Suprapubic skin (tissue), 4 donors: Measurements from ENCODE around the gene AP2S1. TPM values are rescaled to one million over a fixed set of nuclear protein-coding genes. Genes with fewer than 3 reads are reported as not detected.

Experiments
- DNase-seq, 2 donors: peaks; one replicate each; pipeline ENCODE4 v3.0.0-alpha.2; 2019; ENCODE audit warnings: low spot score in 2 of 2
- H3K27ac ChIP-seq: fragments of 200-600 bp; sonication (generic); one replicate; pipeline ENCODE4 v1.5.1; 2019
- H3K27me3 ChIP-seq: fragments of 200-600 bp; sonication (generic); one replicate; pipeline ENCODE4 v1.5.1; 2019
- H3K36me3 ChIP-seq: fragments of 200-600 bp; sonication (generic); one replicate; pipeline ENCODE4 v1.5.1; 2019
- H3K4me1 ChIP-seq: fragments of 200-600 bp; sonication (generic); one replicate; pipeline ENCODE4 v1.5.1; 2019
- H3K4me3 ChIP-seq: fragments of 200-600 bp; sonication (generic); one replicate; pipeline ENCODE4 v1.5.1; 2019; ENCODE audit warnings: mild to moderate bottlenecking
- H3K9me3 ChIP-seq: fragments of 200-600 bp; sonication (generic); one replicate; pipeline ENCODE4 v1.5.1; 2019
- EP300 ChIP-seq: sonication (generic); formaldehyde crosslinking; IDR thresholded peaks from one replicate; pipeline ENCODE4 v1.6.1; 2017; ENCODE audit warnings: antibody characterized with exemption
- POLR2A ChIP-seq, 2 donors: fragments of 450-650 bp; IDR thresholded peaks; one replicate each; pipeline ENCODE4 v1.6.1; 2017; ENCODE audit warnings: antibody characterized with exemption in 2 of 2, mild to moderate bottlenecking in 2 of 2, moderate library complexity in 2 of 2
- POLR2AphosphoS5 ChIP-seq, 3 donors: sonication (generic); formaldehyde crosslinking; IDR thresholded peaks; one replicate each; pipeline ENCODE4 v1.6.1; 2017; ENCODE audit warnings: antibody characterized with exemption in 3 of 3
- WGBS: methylation state at CpG from one replicate; pipeline ENCODE4 v1.1.5; 2018; 5-methylcytosine and 5-hydroxymethylcytosine counted together
- total RNA-seq, 4 donors: library from RNA; depleted of rRNA; stranded (reverse); fragments of >200 nt; gene quantifications; one replicate each; pipeline ENCODE4 v1.1.0, GENCODE V29; 2016
- TF ChIP-seq, protein P1 (sequence below), 2 donors: fragments of 200-600 bp in 1 of 2; fragments of 450-650 bp in 1 of 2; sonication (generic) in 1 of 2; IDR thresholded peaks; one replicate each; pipeline ENCODE4 v1.5.1; 2016 to 2019; ENCODE audit warnings: antibody characterized with exemption in 2 of 2, mild to moderate bottlenecking in 1 of 2, moderate library complexity in 1 of 2

AP2S1 gene
- total RNA-seq = 10 to 100 TPM; 50.6 to 93.3 (median 75.0) TPM

DNA sequence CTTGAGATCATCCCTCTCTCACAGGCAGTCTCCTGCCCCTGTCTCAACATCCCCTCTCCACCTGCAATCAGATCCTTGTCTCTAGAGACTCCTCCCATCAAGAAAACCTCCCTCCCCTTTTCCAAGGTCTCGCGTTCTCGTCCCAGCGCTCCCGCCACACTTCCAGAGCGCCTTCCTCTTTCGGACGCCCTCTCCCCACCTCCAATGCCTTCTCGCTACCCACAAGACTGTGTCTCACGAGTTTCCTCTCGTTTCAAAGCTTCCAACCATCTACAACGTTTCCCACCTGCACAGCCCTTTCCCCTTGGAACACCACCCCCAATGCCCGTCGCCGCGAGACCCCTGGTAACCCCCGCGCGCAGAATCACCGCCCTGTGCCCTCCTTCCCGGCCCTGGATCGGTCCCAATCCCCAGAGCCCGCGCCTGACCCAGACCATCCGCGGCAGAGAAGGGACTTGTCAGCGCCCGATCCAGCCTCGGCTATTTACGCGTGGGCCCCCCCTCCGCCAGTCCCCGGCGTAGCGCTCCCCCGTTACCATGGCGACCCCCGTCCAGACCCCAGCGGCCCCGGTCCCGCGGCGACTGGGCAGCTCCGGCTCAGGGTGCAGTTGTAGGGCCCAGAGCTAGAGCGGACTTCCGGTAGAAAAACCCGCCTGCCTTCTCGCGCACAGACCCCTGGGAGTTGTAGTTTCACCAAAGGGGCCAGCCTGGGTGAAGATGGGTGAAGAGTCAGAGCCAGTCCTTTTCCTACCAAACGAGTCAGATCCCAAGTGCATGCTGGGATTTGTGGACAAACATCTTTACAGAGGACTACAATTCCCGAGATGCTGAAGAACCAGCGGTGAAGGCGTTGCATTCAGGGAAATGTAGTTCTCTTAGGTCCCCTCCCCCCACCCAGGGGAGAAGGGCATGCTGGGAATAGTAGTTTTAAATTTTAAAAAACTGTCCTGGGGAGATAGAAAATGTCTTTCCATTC is at the start of gene AP2S1:
Gene AP2S1 (minus strand): TSS at position 619 of the 976 bp plus-strand sequence. CDS start 80 bp downstream, at position 539.
- under 1% methylated on average over 53 of the region's 53 CpGs for WGBS
- peak; percentile 97 to 98 for DNase-seq
- peak within 1 kb of the TSS; percentile 92 for H3K27ac ChIP-seq
- peaks cover 10% of the 10 kb centered on the region for H3K36me3 ChIP-seq
- peak within 1 kb of the TSS; percentile 88 for H3K4me3 ChIP-seq
- H3K4me1 ChIP-seq = peaks cover 19% of the 10 kb centered on the region
- H3K27me3 ChIP-seq = no peaks in the 10 kb centered on the region
- H3K9me3 ChIP-seq = no peaks in the 10 kb centered on the region
- TF ChIP-seq POLR2A (IDR thresholded peaks at IDR 0.05) = peak; percentile 20 to 57
- no peak for TF ChIP-seq EP300
- TF ChIP-seq, protein P1, sequence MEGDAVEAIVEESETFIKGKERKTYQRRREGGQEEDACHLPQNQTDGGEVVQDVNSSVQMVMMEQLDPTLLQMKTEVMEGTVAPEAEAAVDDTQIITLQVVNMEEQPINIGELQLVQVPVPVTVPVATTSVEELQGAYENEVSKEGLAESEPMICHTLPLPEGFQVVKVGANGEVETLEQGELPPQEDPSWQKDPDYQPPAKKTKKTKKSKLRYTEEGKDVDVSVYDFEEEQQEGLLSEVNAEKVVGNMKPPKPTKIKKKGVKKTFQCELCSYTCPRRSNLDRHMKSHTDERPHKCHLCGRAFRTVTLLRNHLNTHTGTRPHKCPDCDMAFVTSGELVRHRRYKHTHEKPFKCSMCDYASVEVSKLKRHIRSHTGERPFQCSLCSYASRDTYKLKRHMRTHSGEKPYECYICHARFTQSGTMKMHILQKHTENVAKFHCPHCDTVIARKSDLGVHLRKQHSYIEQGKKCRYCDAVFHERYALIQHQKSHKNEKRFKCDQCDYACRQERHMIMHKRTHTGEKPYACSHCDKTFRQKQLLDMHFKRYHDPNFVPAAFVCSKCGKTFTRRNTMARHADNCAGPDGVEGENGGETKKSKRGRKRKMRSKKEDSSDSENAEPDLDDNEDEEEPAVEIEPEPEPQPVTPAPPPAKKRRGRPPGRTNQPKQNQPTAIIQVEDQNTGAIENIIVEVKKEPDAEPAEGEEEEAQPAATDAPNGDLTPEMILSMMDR (IDR thresholded peaks at IDR 0.05) = no peak
- TF ChIP-seq POLR2AphosphoS5 (IDR thresholded peaks at IDR 0.05) = peak in 2 of 3 donors; percentile 56 to 84

DNA sequence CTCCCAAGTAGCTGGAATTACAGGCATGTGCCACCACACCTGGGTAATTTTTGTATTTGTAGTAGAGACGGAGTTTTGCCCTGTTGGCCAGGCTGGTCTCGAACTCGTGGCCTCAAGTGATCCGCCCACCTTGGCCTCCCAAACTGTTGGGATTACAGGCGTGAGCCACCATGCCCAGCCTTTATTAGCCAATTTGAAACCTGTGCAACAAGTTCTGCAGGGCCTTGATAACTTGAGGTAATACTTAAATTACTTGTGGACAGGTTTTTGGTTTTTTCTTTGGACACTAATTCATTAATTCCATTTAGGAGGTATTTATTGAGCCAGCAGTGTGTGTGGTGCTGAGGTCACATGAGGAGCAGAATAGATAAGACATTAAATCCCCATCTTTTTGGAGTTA is 49.7 kb upstream of the AP2S1 start:
- Histone ChIP-seq H3K27ac (no peak overlapping the region), H3K36me3 (no peaks in the 10 kb centered on the region), H3K9me3 (no peaks in the 10 kb centered on the region), H3K4me3 (no peak overlapping the region), H3K4me1 (peaks cover 58% of the 10 kb centered on the region), H3K27me3 (no peaks in the 10 kb centered on the region)
- DNase-seq = peak in 1 of 2 donors; percentile 24
- 74% methylated on average over 5 of the region's 5 CpGs for WGBS
- TF ChIP-seq POLR2A (IDR thresholded peaks at IDR 0.05) (no peak), POLR2AphosphoS5 (IDR thresholded peaks at IDR 0.05) (no peak)

DNA sequence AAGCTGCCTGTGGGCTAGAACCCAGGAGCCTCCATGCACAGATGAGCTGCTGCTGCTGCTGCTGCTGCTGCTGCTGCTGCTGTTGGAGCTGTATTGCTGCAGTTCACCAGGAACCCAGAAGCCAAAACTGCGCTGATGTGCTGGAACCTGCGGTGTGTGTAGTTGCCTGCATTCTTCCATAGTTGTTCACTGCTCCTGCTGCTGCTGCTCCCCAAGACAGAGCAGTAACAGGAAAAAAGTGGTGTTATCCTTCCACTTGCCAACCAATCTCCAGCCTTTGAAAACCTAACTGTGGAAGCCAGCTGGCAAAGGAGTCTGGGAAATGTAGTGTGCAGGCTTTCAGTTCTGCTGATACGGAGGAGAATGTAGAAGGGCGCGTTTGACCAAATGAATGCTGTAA is 48.1 kb upstream of the AP2S1 start:
- Histone ChIP-seq H3K9me3 (no peaks in the 10 kb centered on the region), H3K4me3 (no peak overlapping the region), H3K36me3 (no peaks in the 10 kb centered on the region), H3K27ac (no peak overlapping the region), H3K4me1 (peaks cover 42% of the 10 kb centered on the region), H3K27me3 (no peaks in the 10 kb centered on the region)
- 43% methylated on average over 5 of the region's 5 CpGs for WGBS
- no peak for TF ChIP-seq POLR2AphosphoS5 (IDR thresholded peaks at IDR 0.05)
- TF ChIP-seq, protein P1 (IDR thresholded peaks at IDR 0.05) = no peak
- no peak for TF ChIP-seq POLR2A (IDR thresholded peaks at IDR 0.05)
- no peak for TF ChIP-seq EP300
- peak in 1 of 2 donors; percentile 59 for DNase-seq

DNA sequence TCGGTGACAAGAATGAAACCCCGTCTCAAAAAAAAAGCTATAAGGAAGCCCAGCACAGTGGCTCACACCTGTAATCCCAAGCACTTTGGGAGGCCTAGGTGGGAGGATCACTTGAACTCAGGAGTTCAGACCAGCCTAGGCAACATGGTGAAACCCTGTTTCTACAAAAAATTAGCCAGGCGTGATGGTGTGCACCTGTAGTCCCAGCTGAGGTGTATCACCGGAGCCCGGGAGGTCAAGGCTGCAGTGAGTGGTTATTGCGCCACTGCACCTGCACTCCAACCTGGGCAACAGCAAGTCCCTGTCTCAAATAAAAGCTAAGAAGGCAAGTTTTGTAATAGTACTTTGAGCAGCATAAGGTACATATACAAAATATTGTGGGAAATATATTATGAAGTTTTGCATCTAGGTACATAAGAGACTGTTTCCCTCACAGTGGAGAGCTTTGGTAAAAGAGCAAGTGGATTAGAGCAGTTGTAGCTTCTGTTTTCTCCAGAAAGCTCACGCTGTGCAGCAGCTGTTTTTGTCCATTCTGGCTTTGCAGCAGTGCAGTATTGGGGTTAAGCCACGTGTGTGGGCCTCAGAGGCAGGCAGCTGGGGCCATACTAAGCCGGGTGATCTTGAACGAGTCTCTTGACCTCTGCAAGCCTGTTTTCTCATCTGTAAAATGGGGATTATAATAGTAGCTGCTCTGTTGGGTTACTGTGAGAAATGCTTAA is 45.6 kb upstream of the AP2S1 start:
- TF ChIP-seq POLR2A (IDR thresholded peaks at IDR 0.05) (no peak), EP300 (no peak), POLR2AphosphoS5 (IDR thresholded peaks at IDR 0.05) (no peak)
- TF ChIP-seq, protein P1 (IDR thresholded peaks at IDR 0.05) = no peak
- Histone ChIP-seq H3K4me1 (peaks cover 18% of the 10 kb centered on the region), H3K9me3 (no peaks in the 10 kb centered on the region), H3K27me3 (no peaks in the 10 kb centered on the region), H3K4me3 (no peak overlapping the region), H3K27ac (no peak overlapping the region), H3K36me3 (no peaks in the 10 kb centered on the region)
- DNase-seq = peak in 1 of 2 donors; percentile 25
- 86% methylated on average over 10 of the region's 10 CpGs for WGBS

DNA sequence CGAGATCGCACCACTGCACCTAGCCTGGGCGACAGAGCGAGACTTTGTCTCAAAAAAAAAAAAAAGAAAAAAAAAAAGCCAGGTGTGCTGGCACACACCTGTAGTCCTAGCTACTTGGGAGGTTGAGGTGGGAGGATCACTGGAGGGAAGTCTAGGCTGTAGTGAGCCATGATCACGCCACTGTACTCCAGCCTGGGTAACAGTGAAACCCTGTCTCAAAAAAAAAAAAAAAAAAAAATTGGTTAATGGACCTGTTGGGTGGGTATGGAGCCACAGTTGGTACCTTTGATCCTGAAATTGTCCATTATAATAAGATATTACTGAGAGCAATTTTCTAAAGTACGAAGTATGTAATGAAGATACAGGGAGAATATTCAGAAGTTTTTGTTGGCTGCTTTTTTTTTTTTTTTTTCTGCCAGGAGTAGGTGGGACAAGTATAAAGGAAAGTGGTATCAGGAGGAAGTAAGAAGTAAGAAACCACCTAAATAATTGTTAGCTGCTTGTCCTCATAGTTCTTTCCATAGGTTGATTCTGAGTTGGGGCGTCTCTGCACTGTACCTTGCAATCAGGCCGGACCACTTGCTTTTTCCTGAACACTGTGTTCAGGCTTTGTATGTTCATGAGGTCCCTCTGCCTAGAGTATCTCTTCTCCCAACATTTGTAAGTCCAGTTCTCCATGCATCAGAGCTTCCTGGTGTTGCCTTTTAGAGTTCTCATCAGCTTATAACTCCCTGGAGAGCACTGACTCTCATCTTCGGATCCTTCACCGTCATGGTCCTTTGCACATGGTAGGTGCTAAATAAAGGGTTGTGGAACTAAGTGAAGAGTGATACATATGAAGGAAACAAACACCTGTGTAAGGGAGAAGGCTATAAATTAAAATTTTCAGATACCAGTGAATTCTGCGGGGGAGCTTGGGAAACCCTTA is 41.9 kb upstream of the AP2S1 start:
- TF ChIP-seq, protein P1 (IDR thresholded peaks at IDR 0.05) = no peak
- TF ChIP-seq POLR2AphosphoS5 (IDR thresholded peaks at IDR 0.05) = no peak
- no peak for TF ChIP-seq POLR2A (IDR thresholded peaks at IDR 0.05)
- no peak for TF ChIP-seq EP300
- 85% methylated on average over 11 of the region's 11 CpGs for WGBS
- Histone ChIP-seq H3K27me3 (no peaks in the 10 kb centered on the region), H3K36me3 (no peaks in the 10 kb centered on the region), H3K4me3 (no peak overlapping the region), H3K9me3 (no peaks in the 10 kb centered on the region), H3K27ac (no peak overlapping the region), H3K4me1 (peaks cover 8% of the 10 kb centered on the region)
- DNase-seq = no peak
